Measurements from ENCODE around the gene BUB1.

The BUB1 gene

GRCh38 chr2:110662560-110662959 is 15.3 kb downstream of the BUB1 start:
- no peak for TF ChIP-seq CTCF (conservative IDR thresholded peaks at IDR 0.05)
- H3K27ac ChIP-seq = no peak overlapping the region

DNA sequence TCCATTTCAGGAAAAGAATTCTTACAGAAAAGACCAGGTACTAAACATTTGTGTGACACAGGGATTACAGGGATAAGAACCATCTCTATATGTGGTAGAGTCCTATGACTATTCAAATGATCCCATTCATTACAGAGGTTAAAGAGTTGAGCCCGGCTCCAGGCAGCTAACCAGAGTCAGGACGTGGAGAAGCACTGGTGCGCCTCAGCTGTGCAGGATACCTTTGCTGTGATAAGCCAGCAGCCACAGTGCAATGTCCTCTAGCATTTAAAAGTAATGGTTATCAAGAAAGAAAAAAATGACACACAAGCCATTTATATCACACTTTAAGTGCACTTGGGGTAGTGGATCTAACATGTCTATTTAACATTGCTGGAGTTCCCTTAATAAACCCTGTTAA is 17.3 kb downstream of the BUB1 start:
- TF ChIP-seq CTCF (conservative IDR thresholded peaks at IDR 0.05) = no peak
- no peak overlapping the region for H3K27ac ChIP-seq

DNA sequence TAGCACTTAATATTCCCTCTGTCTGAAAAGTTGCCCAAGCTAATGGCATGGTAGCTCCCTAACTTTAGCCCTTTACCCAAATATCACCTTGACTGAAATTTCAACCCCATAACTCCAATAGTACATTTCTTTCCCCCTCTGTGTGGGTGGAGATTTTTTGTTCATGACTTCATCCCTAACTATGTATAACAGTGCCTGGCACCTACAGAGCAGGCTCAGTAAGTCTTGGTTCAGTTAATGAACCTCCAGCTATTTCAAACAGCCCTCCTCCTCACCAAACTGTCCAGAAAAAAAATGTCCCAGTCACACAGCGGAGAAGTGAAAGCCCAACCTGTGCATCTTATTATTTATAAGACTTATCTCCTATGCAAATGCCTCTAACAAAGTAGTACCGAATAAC is 18.6 kb downstream of the BUB1 start:
- 0 out of 2 replicates have a peak overlapping the region, but pooled peaks have one; percentile 50 for H3K27ac ChIP-seq
- TF ChIP-seq CTCF (conservative IDR thresholded peaks at IDR 0.05) = no peak

DNA sequence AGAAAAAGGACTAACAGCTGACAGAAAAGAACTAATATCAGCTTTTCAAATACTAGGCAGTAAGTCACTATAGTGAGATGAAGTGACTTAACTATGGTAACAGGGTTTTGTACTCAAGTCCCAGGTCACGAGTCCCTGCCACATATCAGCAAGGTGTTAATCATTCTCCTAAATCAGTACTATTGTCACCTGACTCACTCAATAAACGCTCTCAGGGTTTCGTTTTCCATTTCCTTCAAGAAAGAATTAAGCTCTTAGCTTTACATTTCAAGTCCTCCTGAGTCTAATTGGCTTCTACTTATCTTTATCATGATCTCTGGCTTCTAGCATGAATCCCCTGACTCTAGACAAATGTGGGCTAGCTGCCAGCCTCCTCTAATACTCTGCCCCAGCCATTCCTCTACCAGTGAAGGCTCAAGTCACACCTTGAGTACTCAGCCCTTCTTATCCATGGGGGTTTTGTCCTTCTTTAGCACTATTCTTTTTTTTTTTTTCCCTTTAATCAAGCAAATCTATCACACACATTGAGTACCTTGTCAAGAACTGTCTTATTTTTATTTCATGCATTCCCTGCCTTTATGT is 20.0 kb downstream of the BUB1 start:
- peak overlapping the region; percentile 50 for H3K27ac ChIP-seq
- no peak for TF ChIP-seq CTCF (conservative IDR thresholded peaks at IDR 0.05)

- TF ChIP-seq CTCF (conservative IDR thresholded peaks at IDR 0.05) = no peak
- H3K27ac ChIP-seq = no peak overlapping the region
These were observed 22.2 kb downstream of the BUB1 start for GRCh38 chr2:110655701-110656100.

DNA sequence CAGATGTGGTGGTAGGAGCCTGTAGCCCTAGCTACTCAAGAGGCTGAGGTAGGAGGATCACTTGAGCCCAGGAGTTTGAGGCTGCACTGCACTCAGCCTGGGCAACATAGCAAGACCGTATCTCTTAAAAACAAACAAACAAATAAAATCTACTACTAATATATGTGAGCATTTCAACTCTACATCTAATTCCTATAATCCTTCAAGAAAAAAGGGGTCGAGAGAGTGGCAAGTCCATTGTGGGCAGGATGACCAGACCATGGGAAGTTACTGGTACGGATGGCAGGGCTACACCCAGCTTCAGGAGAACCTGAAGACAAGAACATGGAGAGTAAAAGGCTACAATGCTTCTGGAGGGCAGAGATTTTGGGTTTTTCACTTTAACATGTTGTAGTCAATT is 24.0 kb downstream of the BUB1 start:
- no peak overlapping the region for H3K27ac ChIP-seq
- TF ChIP-seq CTCF (conservative IDR thresholded peaks at IDR 0.05) = no peak

DNA sequence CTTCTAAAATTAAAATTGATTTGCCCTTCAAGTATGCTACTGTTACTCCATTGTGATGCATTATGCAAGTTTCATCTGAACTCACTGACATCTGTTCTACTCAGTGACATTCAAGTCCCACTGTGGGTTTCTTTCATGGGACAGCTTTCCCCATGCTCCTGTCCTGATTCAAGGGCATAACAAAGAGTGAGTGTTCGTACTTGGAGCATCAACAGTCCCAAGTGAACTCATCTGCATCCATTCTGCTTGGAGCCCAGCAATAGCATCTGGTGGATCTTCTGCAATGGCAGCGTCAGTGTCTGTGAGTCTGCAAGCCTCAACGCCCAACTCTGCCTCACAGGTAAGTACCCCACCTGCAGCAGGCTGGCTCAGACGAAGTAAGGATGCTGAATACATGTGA is 27.5 kb downstream of the BUB1 start:
- H3K27ac ChIP-seq = no peak overlapping the region
- no peak for TF ChIP-seq CTCF (conservative IDR thresholded peaks at IDR 0.05)

Data from VCaP (cell line).